Astrocyte of the cerebellum (primary cell): ENCODE results near the gene GEMIN2.
"Not testable (repeated sequence)": the region's sequence is repeated elsewhere in the genome, so short reads cannot be mapped to it uniquely, and the experiment has no call there.

ENCODE experiments used
- DNase-seq: peaks from one replicate; pipeline ENCODE4 v3.0.0-alpha.2; 2011; ENCODE audit warnings: low read depth
- H3K4me3 ChIP-seq: 2 replicates; pipeline ENCODE4 v1.5.1; 2011; ENCODE audit warnings: mild to moderate bottlenecking, low read depth, low read length, moderate library complexity
- in situ Hi-C: cut with HindIII; loops from 2 replicates; pipeline ENCODE4 v1.10.0; 2017; ENCODE audit warnings: low sequenced_read_pairs
- TF ChIP-seq, protein P1 (sequence below): IDR thresholded peaks from 2 replicates; pipeline ENCODE4 v1.5.1; 2012; ENCODE audit warnings: low read length, low read depth, moderate library complexity, mild to moderate bottlenecking; ENCODE audit errors: missing control alignments

Gene GEMIN2

DNA sequence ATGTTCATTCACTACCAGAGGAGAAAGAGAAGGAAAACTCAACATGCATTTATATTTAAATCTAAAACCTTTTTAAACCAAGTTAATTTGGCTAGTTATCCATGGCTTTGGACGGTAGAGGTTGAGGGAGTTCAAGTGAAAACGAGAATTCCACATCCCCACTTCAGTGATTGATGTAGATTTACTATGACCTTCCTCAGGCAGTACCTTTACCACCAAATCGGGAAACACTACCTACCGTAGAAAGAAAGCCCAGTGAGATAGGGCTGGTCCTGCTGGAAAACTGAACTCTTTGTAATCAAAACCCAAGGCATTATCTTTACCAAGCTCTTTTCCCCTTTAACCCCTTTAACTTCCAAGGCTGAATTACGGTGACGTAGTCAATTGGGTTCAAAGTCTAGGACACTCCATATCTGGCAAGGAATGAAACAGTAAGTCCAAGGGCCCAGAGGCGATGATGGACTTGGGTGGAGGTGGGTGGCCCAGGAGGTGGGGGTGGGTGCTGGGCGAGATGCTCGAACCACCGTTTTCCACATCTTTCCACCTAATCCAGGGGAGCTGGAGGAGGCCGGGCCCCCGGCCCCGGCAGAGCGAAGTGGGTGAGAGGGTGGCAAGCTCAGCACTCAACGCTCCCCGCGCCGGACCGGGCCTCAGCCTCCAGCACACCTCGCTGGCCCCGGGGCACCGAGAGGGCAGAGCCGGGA, 11.7 kb upstream of the GEMIN2 start:
- H3K4me3 ChIP-seq = peak overlapping the region; percentile 80
- in situ Hi-C loops = no loop called here
- TF ChIP-seq, protein P1, sequence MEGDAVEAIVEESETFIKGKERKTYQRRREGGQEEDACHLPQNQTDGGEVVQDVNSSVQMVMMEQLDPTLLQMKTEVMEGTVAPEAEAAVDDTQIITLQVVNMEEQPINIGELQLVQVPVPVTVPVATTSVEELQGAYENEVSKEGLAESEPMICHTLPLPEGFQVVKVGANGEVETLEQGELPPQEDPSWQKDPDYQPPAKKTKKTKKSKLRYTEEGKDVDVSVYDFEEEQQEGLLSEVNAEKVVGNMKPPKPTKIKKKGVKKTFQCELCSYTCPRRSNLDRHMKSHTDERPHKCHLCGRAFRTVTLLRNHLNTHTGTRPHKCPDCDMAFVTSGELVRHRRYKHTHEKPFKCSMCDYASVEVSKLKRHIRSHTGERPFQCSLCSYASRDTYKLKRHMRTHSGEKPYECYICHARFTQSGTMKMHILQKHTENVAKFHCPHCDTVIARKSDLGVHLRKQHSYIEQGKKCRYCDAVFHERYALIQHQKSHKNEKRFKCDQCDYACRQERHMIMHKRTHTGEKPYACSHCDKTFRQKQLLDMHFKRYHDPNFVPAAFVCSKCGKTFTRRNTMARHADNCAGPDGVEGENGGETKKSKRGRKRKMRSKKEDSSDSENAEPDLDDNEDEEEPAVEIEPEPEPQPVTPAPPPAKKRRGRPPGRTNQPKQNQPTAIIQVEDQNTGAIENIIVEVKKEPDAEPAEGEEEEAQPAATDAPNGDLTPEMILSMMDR = no peak
- DNase-seq = no peak

GRCh38 chr14:39102969-39103957, 10.9 kb upstream of the GEMIN2 start, which contains the start of gene SEC23A:
Gene SEC23A (minus strand): TSS chr14:39103235. CDS start chr14:39096118, 7,117 bp downstream.
- TF ChIP-seq, protein P1 = no peak
- H3K4me3 ChIP-seq = peak within 1 kb of the TSS; percentile 80
- DNase-seq = peak; percentile 57
- in situ Hi-C loops = no loop called here

GRCh38 chr14:39104078-39104801, 9.9 kb upstream of the GEMIN2 start:
- in situ Hi-C loops, DNase-seq: not testable (repeated sequence)
- H3K4me3 ChIP-seq = peak overlapping the region; percentile 80

GRCh38 chr14:39107591-39107996, 6.5 kb upstream of the GEMIN2 start:
- DNase-seq = no peak
- TF ChIP-seq, protein P1 = no peak
- in situ Hi-C loops = no loop called here
- H3K4me3 ChIP-seq = no peak overlapping the region

DNA sequence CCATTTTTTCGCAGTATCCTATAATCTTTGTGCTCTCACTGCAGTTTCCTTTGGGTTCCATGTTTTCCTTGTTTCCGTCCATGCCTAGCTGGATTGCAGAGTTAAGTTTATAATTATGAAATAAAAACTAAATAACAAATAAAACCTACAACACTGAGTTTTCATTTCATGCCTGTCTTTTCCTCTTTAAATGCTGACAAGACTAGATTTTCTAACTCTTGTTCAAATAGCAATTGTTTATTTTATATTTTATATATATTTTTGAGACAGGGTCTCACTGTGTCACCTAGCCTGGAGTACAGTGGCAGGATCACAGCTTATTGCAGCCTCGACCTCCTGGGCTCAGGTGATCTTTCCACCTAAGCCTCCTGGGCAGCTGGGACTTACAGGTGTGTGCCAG, 5.3 kb upstream of the GEMIN2 start:
- no peak for DNase-seq
- TF ChIP-seq, protein P1 = no peak
- in situ Hi-C loops = no loop called here
- no peak overlapping the region for H3K4me3 ChIP-seq

- no peak for DNase-seq
- in situ Hi-C loops = no loop called here
- no peak overlapping the region for H3K4me3 ChIP-seq
- TF ChIP-seq, protein P1 = no peak
Observed at GRCh38 chr14:39109893-39110715, 4.0 kb upstream of the GEMIN2 start.
